BJ (cell line): ENCODE measurements around the gene MYH13. TPM values are rescaled to one million over a fixed set of nuclear protein-coding genes. Genes with fewer than 3 reads are reported as not detected.

Source experiments
- CTCF ChIA-PET: fragments of 350-600 bp; formaldehyde crosslinking; extraction: SDS; loops from one replicate; lab custom pipeline; 2021; ENCODE audit warnings: antibody characterized with exemption, inconsistent platforms; lab: Yijun Ruan, JAX
- POLR2A ChIA-PET: fragments of 300-600 bp; sonication (Branson Sonifier 250); formaldehyde crosslinking; extraction: SDS; loops from one replicate; lab custom pipeline; 2021; ENCODE audit warnings: antibody characterized with exemption; lab: Charles Lee
- DNase-seq: peaks from one replicate; pipeline ENCODE4 v3.0.0-alpha.2; 2011; ENCODE audit warnings: low read depth
- H3K27me3 ChIP-seq: 2 replicates; pipeline ENCODE4 v1.6.0; 2011; ENCODE audit warnings: low read length; ENCODE audit not compliant: control insufficient read depth, insufficient read depth
- H3K36me3 ChIP-seq: 2 replicates; pipeline ENCODE4 v1.5.1; 2011; ENCODE audit warnings: low read length; ENCODE audit not compliant: control insufficient read depth, insufficient read depth
- H3K4me3 ChIP-seq: 2 replicates; pipeline ENCODE4 v1.5.1; 2011; ENCODE audit warnings: low read depth, mild to moderate bottlenecking, control low read depth, low read length
- CTCF ChIP-seq: IDR thresholded peaks from 2 replicates; pipeline ENCODE4 v1.5.1; 2011; ENCODE audit warnings: low read depth, mild to moderate bottlenecking, control low read depth, inconsistent platforms, low read length, moderate library complexity; ENCODE audit not compliant: insufficient read depth
- polyA plus RNA-seq: library from polyadenylated mRNA; depleted of rRNA; stranded (reverse); fragments of >200 nt; gene quantifications from 2 replicates; pipeline ENCODE4 v1.2.3, GENCODE V29; 2011

Gene MYH13
- polyA plus RNA-seq, 1 experiment = not detected

- no peaks in the 10 kb centered on the region for H3K36me3 ChIP-seq
- CTCF ChIA-PET = interaction anchor here (1.5 to 16.8 kb wide), 2 partner anchors 9 to 277 kb away, joined by 4 to 366 read pairs; no protein-coding TSS in a partner anchor
- POLR2A ChIA-PET = no interaction called here
- H3K27me3 ChIP-seq = no peaks in the 10 kb centered on the region
- no peak for DNase-seq
- TF ChIP-seq CTCF = no peak
- no peak overlapping the region for H3K4me3 ChIP-seq
Measured at GRCh38 chr17:10337136-10337535, 35.7 kb downstream of the MYH13 start.

- POLR2A ChIA-PET = no interaction called here
- no peak for TF ChIP-seq CTCF
- Histone ChIP-seq H3K36me3 (no peaks in the 10 kb centered on the region), H3K4me3 (no peak overlapping the region), H3K27me3 (no peaks in the 10 kb centered on the region)
- CTCF ChIA-PET = interaction anchor here (0.9 to 16.8 kb wide), 2 partner anchors 9 to 278 kb away, joined by 3 to 366 read pairs; no protein-coding TSS in a partner anchor
- DNase-seq = no peak
Measured at GRCh38 chr17:10336393-10336792, 36.4 kb downstream of the MYH13 start.

- no peak for TF ChIP-seq CTCF
Measured at GRCh38 chr17:10332515-10332914, 40.3 kb downstream of the MYH13 start.

GRCh38 chr17:10328971-10329923 is 43.6 kb downstream of the MYH13 start:
- CTCF ChIA-PET = interaction anchor here (1.3 to 16.8 kb wide), 6 partner anchors 12 to 285 kb away, joined by 3 to 366 read pairs (median 6); no protein-coding TSS in a partner anchor
- POLR2A ChIA-PET = no interaction called here
- no peaks in the 10 kb centered on the region for H3K27me3 ChIP-seq
- no peak for TF ChIP-seq CTCF
- H3K4me3 ChIP-seq = no peak overlapping the region
- no peaks in the 10 kb centered on the region for H3K36me3 ChIP-seq
- no peak for DNase-seq

More at GRCh38 chr17:10332515-10332914, 40.3 kb downstream of the MYH13 start:
- CTCF ChIA-PET = interaction anchor here (1.4 to 16.8 kb wide), 2 partner anchors 282 to 407 kb away, joined by 6 to 366 read pairs; no protein-coding TSS in a partner anchor
- Histone ChIP-seq H3K4me3 (no peak overlapping the region), H3K36me3 (no peaks in the 10 kb centered on the region), H3K27me3 (no peaks in the 10 kb centered on the region)
- DNase-seq = no peak
- POLR2A ChIA-PET = no interaction called here

- no peak for DNase-seq
- H3K27me3 ChIP-seq = no peaks in the 10 kb centered on the region
- CTCF ChIA-PET = interaction anchor here (0.7 to 16.8 kb wide), 13 partner anchors 9 to 304 kb away, joined by 3 to 366 read pairs (median 3); no protein-coding TSS in a partner anchor
- H3K36me3 ChIP-seq = no peaks in the 10 kb centered on the region
- POLR2A ChIA-PET = no interaction called here
- H3K4me3 ChIP-seq = no peak overlapping the region
- no peak for TF ChIP-seq CTCF
Measured at GRCh38 chr17:10328206-10328605, 44.6 kb downstream of the MYH13 start.
